B cell (primary cell): ENCODE measurements around the gene CTSD. TPM values are rescaled to one million over a fixed set of nuclear protein-coding genes. Genes with fewer than 3 reads are reported as not detected.

Experiments used
- ATAC-seq: fragments of 200-7000 bp; cut with Tn5 transposase; one replicate; pipeline ENCODE4 v1.10.0; 2021; ENCODE audit warnings: low read depth, mild to moderate bottlenecking, moderate number of reproducible peaks, moderate library complexity
- CTCF ChIA-PET: fragments of 350-600 bp; sonication (Branson Sonifier 250); formaldehyde crosslinking; loops from one replicate; lab custom pipeline; 2021; ENCODE audit warnings: antibody characterized with exemption, inconsistent platforms; lab: Charles Lee
- POLR2A ChIA-PET: fragments of 350-600 bp; sonication (Branson Sonifier 250); formaldehyde crosslinking; loops from one replicate; lab custom pipeline; 2021; ENCODE audit warnings: antibody characterized with exemption; lab: Charles Lee
- DNase-seq: peaks from one replicate; pipeline ENCODE4 v3.0.0; 2013
- H2AFZ ChIP-seq: 2 replicates; pipeline ENCODE4 v1.6.1; 2012; ENCODE audit warnings: mild to moderate bottlenecking, low read depth, low read length; ENCODE audit not compliant: insufficient read depth, poor library complexity, severe bottlenecking
- H3K27ac ChIP-seq, 2 donors: 1 replicate in 1 of 2; 2 replicates in 1 of 2; pipeline ENCODE4 v1.5.1; 2012 to 2013; ENCODE audit warnings: low read length in 2 of 2, mild to moderate bottlenecking in 2 of 2, moderate library complexity in 1 of 2
- H3K27me3 ChIP-seq, 4 experiments: fragments of 200-600 bp in 1 of 4; sonication (generic) in 1 of 4; replicated peaks in 1 of 4; 1 replicate in 2 of 4; 2 replicates in 2 of 4; pipeline versions ENCODE4 v1.6.1 to v1.7.0; 2013 to 2016; ENCODE audit warnings: low read length in 3 of 4, mild to moderate bottlenecking in 2 of 4, mixed read lengths in 1 of 4, moderate library complexity in 1 of 4; ENCODE audit not compliant: insufficient read depth in 4 of 4, control insufficient read depth in 3 of 4; ENCODE audit errors: control extremely low read depth in 1 of 4
- H3K36me3 ChIP-seq, 2 experiments: replicated peaks in 1 of 2; 1 replicate in 1 of 2; 2 replicates in 1 of 2; pipeline versions ENCODE4 v1.6.1 to v1.7.1; 2013; ENCODE audit warnings: low read length in 1 of 2; ENCODE audit not compliant: insufficient read depth in 2 of 2, control insufficient read depth in 1 of 2; ENCODE audit errors: control extremely low read depth in 1 of 2, extremely low read depth in 1 of 2
- H3K4me1 ChIP-seq, 2 donors: fragments of 200-600 bp in 1 of 2; sonication (generic) in 1 of 2; 1 replicate in 1 of 2; 2 replicates in 1 of 2; pipeline versions ENCODE4 v1.5.1 to v1.6.1; 2013 to 2017; ENCODE audit warnings: low read length in 2 of 2; ENCODE audit not compliant: control insufficient read depth in 2 of 2, insufficient read depth in 2 of 2
- H3K4me2 ChIP-seq: replicated peaks from 2 replicates; pipeline ENCODE3; 2012; ENCODE audit warnings: mild to moderate bottlenecking, low read depth, low read length; ENCODE audit not compliant: poor library complexity, severe bottlenecking
- H3K4me3 ChIP-seq, 5 experiments: fragments of 200-600 bp in 1 of 5; sonication (generic) in 1 of 5; 1 replicate in 3 of 5; 2 replicates in 2 of 5; pipeline versions ENCODE4 v1.5.1 to v1.7.0; 2011 to 2016; ENCODE audit warnings: low read length in 4 of 5, mild to moderate bottlenecking in 4 of 5, low read depth in 2 of 5, control low read depth in 1 of 5, moderate library complexity in 1 of 5; ENCODE audit not compliant: insufficient read depth in 1 of 5; ENCODE audit errors: control extremely low read depth in 1 of 5, extremely low read depth in 1 of 5
- H3K79me2 ChIP-seq: fragments of 200-600 bp; sonication (generic); one replicate; pipeline ENCODE4 v1.6.0; 2016; ENCODE audit warnings: low read length; ENCODE audit not compliant: control insufficient read depth, insufficient read depth
- H3K9ac ChIP-seq: fragments of 200-600 bp; sonication (generic); 2 replicates; pipeline ENCODE4 v1.6.1; 2017; ENCODE audit warnings: mild to moderate bottlenecking, low read length, moderate library complexity
- H3K9me3 ChIP-seq, 3 donors: one replicate each; pipeline versions ENCODE4 v1.6.1 to v1.7.1; 2013; ENCODE audit warnings: low read length in 2 of 3; ENCODE audit not compliant: control insufficient read depth in 2 of 3, insufficient read depth in 1 of 3; ENCODE audit errors: control extremely low read depth in 1 of 3
- H4K20me1 ChIP-seq: 2 replicates; pipeline ENCODE4 v1.6.0; 2012; ENCODE audit warnings: mild to moderate bottlenecking, low read length; ENCODE audit not compliant: insufficient read depth, control insufficient read depth, poor library complexity, severe bottlenecking
- H3K27ac Mint-ChIP-seq: one replicate; pipeline ENCODE4 v1.8.0; 2021; ENCODE audit warnings: mixed read lengths
- H3K27me3 Mint-ChIP-seq: one replicate; pipeline ENCODE4 v1.8.0; 2021; ENCODE audit warnings: mixed read lengths
- H3K4me1 Mint-ChIP-seq: one replicate; pipeline ENCODE4 v1.8.0; 2021; ENCODE audit warnings: mixed read lengths
- H3K4me3 Mint-ChIP-seq: one replicate; pipeline ENCODE4 v1.8.0; 2021; ENCODE audit warnings: mixed read lengths
- H3K9me3 Mint-ChIP-seq: one replicate; pipeline ENCODE4 v1.8.0; 2022; ENCODE audit warnings: mixed read lengths; ENCODE audit not compliant: insufficient read depth
- EZH2 ChIP-seq: IDR thresholded peaks from 2 replicates; pipeline ENCODE4 v1.6.1; 2012; ENCODE audit warnings: borderline replicate concordance, low read depth, mild to moderate bottlenecking, moderate library complexity, low read length; ENCODE audit not compliant: insufficient read depth, poor library complexity, severe bottlenecking
- WGBS: methylation state at CpG from one replicate; pipeline ENCODE4 v1.1.5; 2013; ENCODE audit warnings: missing lambda C conversion rate; ENCODE audit not compliant: insufficient coverage; 5-methylcytosine and 5-hydroxymethylcytosine counted together
- intact Hi-C: fragments of 100-400 bp; cut with micrococcal nuclease; formaldehyde crosslinking; loops from one replicate; pipeline ENCODE4 v1.10.0; 2022
- polyA plus RNA-seq: library from polyadenylated mRNA; depleted of rRNA; stranded (reverse); fragments of >200 nt; gene quantifications from 2 replicates; pipeline ENCODE4 v1.2.3, GENCODE V29; 2012
- total RNA-seq, 2 donors: library from RNA; stranded (reverse); fragments of 120-200 nt in 1 of 2; gene quantifications; 1 replicate in 1 of 2; 2 replicates in 1 of 2; pipeline versions ENCODE4 v1.2.3 to v1.2.4, GENCODE V29; 2013 to 2022
- TF ChIP-seq, protein P1 (sequence below): fragments of 200-600 bp; IDR thresholded peaks from one replicate; pipeline ENCODE4 v1.8.0; 2022; ENCODE audit warnings: antibody characterized with exemption, mild to moderate bottlenecking

CTSD gene
- total and polyA plus RNA-seq, 2 donors (not counting 1 experiment from before 2014, with no cell fraction given): 42.2 to 83.5 TPM

DNA sequence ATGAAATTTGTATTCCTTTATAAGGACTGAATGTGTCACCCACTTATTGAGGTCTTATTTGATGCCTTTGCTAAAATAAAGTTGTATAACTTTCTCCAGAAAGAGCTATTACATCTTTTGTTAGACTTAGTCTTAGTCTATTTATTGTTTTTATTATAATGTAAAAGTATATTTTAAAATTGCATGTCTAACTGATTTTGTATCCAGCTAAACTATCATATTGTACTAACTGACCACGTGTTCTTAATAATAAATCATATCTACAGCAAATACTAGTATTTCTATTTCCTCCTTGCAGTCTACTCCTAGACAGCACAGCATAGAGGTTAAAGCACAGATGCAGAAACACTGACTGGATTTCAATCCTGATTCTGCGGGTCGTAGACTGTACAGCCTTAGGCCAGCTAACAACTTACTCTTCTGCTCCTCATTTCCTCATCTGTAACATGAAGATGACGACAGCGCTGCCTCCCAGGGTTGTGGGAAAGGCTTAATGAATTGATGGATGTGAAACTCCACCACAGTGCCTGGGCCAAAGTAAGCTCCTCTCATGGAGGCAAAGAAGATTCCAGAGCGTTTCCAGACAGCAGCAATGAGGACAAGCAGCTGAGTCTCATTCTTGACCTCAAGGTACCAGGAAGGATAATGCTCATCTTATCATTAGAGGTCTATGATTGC, 26.5 kb downstream of the CTSD start:
- ATAC-seq: no peak
- TF ChIP-seq, protein P1, sequence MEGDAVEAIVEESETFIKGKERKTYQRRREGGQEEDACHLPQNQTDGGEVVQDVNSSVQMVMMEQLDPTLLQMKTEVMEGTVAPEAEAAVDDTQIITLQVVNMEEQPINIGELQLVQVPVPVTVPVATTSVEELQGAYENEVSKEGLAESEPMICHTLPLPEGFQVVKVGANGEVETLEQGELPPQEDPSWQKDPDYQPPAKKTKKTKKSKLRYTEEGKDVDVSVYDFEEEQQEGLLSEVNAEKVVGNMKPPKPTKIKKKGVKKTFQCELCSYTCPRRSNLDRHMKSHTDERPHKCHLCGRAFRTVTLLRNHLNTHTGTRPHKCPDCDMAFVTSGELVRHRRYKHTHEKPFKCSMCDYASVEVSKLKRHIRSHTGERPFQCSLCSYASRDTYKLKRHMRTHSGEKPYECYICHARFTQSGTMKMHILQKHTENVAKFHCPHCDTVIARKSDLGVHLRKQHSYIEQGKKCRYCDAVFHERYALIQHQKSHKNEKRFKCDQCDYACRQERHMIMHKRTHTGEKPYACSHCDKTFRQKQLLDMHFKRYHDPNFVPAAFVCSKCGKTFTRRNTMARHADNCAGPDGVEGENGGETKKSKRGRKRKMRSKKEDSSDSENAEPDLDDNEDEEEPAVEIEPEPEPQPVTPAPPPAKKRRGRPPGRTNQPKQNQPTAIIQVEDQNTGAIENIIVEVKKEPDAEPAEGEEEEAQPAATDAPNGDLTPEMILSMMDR: no peak
- TF ChIP-seq EZH2: no peak

DNA sequence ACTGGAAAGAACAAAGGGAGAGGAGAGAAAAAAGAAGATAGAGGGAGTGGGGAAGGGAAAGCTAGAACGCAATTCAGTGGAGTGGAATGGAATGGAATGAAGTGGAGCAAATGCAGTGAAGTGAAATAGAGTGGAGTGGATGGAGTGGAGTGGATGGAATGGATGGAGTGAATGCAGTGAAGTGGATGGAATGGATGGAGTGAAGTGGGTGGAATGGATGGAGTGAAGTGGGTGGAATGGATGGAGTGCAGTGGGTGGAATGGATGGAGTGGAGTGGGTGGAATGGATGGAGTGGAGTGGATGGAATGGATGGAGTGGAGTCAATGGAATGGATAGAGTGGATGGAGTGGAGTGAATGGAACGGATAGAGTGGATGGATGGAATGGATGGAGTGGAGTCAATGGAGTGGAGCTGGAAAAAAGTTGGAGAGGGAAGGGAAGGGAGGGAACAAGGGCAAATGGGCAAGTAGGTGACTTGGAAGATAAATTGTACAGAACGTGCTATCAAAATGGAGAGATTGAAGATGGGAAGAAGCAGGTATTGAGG, 27.2 kb downstream of the CTSD start:
- Mint-ChIP-seq H3K9me3 (peaks cover 18% of the 10 kb centered on the region), H3K27me3 (peaks cover 26% of the 10 kb centered on the region), H3K27ac (no peak overlapping the region), H3K4me3 (no peak overlapping the region), H3K4me1 (peaks cover 12% of the 10 kb centered on the region)
- WGBS: 81% methylated on average over 3 of the region's 3 CpGs
- H3K4me1 ChIP-seq: peaks cover 0 to 7% of the 10 kb centered on the region in 2 donors
- no peaks in the 10 kb centered on the region for H3K79me2 ChIP-seq
- no peak overlapping the region for H2AFZ ChIP-seq
- H3K9me3 ChIP-seq: peaks cover 0 to 25% (median 16%) of the 10 kb centered on the region in 3 donors
- intact Hi-C loops: no loop called here
- ATAC-seq (no peak), DNase-seq (no peak)
- H3K4me2 ChIP-seq: no peak overlapping the region
- no peak overlapping the region for H3K9ac ChIP-seq
- no peaks in the 10 kb centered on the region for H4K20me1 ChIP-seq
- CTCF ChIA-PET: interaction anchor here (1.0 to 1.1 kb wide), 2 partner anchors 10 to 264 kb away, joined by 3 read pairs; no protein-coding TSS in a partner anchor
- no peaks in the 10 kb centered on the region for H3K36me3 ChIP-seq
- H3K27ac ChIP-seq: no peak overlapping the region
- POLR2A ChIA-PET: no interaction called here
- H3K4me3 ChIP-seq: no peak overlapping the region
- H3K27me3 ChIP-seq: no peaks in the 10 kb centered on the region
- TF ChIP-seq, protein P1: no peak
- no peak for TF ChIP-seq EZH2

More for the DNA sequence above, 26.5 kb downstream of the CTSD start:
- H3K27ac Mint-ChIP-seq: no peak overlapping the region
- POLR2A ChIA-PET: no interaction called here
- 83% methylated on average over 1 of the region's 6 CpGs for WGBS
- Histone ChIP-seq H3K79me2 (no peaks in the 10 kb centered on the region), H3K4me1 (peaks cover 0 to 7% of the 10 kb centered on the region in 2 donors), H3K27ac (no peak overlapping the region), H3K36me3 (no peaks in the 10 kb centered on the region), H3K4me3 (no peak overlapping the region), H3K27me3 (no peaks in the 10 kb centered on the region), H4K20me1 (no peaks in the 10 kb centered on the region), H3K9me3 (peaks cover 0 to 25% (median 16%) of the 10 kb centered on the region in 3 donors), H3K9ac (no peak overlapping the region), H3K4me2 (no peak overlapping the region), H2AFZ (no peak overlapping the region)
- H3K9me3 Mint-ChIP-seq: peaks cover 18% of the 10 kb centered on the region
- intact Hi-C loops: no loop called here
- CTCF ChIA-PET: interaction anchor here (0.8 to 1.1 kb wide), 3 partner anchors 10 to 264 kb away, joined by 3 read pairs; no protein-coding TSS in a partner anchor
- H3K27me3 Mint-ChIP-seq: peaks cover 23% of the 10 kb centered on the region
- DNase-seq: no peak
- peaks cover 8% of the 10 kb centered on the region for H3K4me1 Mint-ChIP-seq
- H3K4me3 Mint-ChIP-seq: no peak overlapping the region
